ENCODE data around the gene NEURL1.

DNA sequence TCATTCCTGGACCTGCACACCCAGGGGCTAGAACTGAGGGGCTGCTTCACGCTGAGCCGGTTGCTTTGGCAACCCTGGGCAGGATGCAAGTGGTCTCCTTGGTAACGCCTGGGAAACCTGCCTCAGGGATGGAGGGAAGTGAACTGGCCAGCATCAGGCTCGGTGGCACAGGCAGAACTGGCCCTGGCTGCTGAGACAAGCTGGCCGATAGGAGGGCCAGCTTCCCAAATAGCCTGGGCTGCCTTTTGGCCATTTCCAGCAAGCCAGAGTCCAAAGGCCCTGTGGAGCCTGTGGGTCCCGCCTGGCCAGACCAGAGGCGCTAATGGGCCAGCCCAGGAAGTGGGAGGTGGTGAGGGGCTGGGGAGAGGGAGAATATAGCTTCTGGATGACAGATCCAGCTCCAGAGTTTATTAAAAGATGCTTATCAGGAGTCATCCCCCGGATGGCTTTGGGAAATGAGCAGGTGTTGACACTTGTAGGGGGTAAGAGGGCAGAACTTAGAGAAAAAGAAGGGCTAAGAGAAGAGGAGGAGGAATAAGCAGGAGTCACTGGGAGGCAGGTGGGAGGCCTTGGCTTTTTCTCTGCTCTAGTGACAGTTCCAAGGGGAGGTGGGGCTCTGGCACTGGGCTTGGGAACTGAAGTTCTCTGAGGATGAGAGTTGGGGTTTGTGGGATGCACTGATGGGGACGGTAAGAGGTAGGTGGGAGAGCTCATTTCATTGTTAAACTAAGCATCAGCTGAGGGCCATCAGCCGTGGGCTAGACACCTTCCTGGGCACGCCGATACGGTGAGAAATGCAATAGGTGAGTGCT, 9.6 kb downstream of the NEURL1 start:
- TF ChIP-seq, protein P1, sequence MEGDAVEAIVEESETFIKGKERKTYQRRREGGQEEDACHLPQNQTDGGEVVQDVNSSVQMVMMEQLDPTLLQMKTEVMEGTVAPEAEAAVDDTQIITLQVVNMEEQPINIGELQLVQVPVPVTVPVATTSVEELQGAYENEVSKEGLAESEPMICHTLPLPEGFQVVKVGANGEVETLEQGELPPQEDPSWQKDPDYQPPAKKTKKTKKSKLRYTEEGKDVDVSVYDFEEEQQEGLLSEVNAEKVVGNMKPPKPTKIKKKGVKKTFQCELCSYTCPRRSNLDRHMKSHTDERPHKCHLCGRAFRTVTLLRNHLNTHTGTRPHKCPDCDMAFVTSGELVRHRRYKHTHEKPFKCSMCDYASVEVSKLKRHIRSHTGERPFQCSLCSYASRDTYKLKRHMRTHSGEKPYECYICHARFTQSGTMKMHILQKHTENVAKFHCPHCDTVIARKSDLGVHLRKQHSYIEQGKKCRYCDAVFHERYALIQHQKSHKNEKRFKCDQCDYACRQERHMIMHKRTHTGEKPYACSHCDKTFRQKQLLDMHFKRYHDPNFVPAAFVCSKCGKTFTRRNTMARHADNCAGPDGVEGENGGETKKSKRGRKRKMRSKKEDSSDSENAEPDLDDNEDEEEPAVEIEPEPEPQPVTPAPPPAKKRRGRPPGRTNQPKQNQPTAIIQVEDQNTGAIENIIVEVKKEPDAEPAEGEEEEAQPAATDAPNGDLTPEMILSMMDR (IDR thresholded peaks at IDR 0.05 in 4 of 5, conservative IDR thresholded peaks at IDR 0.05 in 1 of 5), result no peak
- no peak for TF ChIP-seq POLR2A (IDR thresholded peaks at IDR 0.05)
